Measurements from ENCODE around the gene ANKH.

Gene ANKH

DNA sequence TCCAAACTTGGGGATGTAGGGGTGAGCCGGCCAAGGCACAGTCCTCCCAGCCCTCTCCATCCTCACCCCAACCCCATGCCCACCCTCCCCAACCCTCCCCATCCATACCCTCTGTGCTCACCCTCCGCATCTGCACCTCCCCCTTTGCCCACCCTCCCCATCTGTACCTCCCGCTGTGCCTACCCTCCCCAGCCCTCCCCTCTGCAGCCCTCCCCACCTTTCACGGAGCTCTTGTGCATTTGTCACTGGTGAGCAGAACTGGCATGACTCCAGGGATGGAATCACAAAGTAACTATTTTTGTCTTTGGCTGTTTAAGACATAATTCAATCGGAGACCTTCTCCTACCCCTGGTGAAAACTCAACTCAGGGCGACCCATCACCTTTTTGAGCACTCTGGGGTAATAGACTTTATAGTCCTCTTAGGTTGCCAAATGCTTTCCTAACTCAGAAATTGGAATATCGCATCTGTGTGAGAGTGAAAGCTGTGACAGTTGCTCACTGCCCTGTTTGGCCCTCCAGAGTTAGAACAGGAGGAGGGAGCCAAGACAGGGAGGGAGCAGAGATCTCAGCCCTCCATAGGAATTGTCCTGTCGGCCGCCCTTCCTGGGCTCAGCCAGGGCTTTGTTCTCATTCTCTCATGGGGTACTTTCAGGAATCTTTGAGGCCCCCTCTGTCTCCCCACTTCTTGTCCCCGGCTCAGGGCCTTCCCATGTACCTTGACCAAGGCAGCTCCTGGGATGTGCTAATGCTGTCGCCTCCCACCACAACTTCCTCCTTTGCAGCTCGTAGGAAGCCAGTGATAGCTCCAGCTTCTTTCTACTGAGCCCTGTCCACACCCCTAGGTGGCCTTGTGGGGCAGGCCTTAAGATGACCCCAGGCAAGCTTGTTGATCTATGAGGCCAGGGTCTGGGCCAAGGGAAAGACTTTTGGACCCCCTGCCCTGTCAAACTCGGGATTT is 170.8 kb downstream of the ANKH start:
- TF ChIP-seq, protein P1, sequence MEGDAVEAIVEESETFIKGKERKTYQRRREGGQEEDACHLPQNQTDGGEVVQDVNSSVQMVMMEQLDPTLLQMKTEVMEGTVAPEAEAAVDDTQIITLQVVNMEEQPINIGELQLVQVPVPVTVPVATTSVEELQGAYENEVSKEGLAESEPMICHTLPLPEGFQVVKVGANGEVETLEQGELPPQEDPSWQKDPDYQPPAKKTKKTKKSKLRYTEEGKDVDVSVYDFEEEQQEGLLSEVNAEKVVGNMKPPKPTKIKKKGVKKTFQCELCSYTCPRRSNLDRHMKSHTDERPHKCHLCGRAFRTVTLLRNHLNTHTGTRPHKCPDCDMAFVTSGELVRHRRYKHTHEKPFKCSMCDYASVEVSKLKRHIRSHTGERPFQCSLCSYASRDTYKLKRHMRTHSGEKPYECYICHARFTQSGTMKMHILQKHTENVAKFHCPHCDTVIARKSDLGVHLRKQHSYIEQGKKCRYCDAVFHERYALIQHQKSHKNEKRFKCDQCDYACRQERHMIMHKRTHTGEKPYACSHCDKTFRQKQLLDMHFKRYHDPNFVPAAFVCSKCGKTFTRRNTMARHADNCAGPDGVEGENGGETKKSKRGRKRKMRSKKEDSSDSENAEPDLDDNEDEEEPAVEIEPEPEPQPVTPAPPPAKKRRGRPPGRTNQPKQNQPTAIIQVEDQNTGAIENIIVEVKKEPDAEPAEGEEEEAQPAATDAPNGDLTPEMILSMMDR (conservative IDR thresholded peaks at IDR 0.05; ENCODE audit: low read depth, low read length) = no peak
- DNase-seq (ENCODE audit: low read depth) = no peak
- H3K4me3 ChIP-seq (ENCODE audit: low read length) = no peak overlapping the region

DNA sequence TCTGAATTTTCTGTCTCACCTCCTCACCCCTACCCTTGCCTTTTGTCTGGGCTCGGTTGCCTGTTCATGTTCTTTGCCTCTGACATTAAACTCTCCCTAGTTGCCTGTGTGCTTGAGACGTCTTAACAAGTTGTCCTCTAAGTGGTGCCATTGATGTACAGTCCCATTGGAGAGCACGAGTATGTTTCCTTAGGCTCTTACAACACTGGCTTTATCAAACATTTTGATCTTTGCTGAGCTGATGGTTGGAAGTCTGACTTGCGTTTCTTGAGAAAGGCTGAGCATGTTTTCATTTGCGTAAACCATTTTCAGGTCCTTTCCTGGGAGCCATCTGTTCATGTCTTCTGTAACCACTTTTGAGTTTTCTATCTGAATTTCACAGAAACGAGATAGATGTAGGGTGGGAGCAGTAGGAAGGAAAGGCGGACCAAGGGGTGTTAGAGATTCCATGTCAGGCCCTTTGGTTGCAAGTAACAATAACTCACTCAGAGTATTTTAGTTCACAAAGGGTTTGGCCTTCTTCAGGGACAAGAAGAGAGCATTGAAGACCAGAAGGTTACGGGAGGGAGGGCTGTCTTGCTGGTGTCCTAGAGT is 171.7 kb downstream of the ANKH start:
- H3K4me3 ChIP-seq (ENCODE audit: low read length) = no peak overlapping the region
- TF ChIP-seq, protein P1 (conservative IDR thresholded peaks at IDR 0.05; ENCODE audit: low read depth, low read length) = no peak
- no peak for DNase-seq (ENCODE audit: low read depth)

GRCh38 chr5:14699159-14699558 is 172.4 kb downstream of the ANKH start:
- TF ChIP-seq, protein P1 (conservative IDR thresholded peaks at IDR 0.05; ENCODE audit: low read depth, low read length) = no peak
- H3K4me3 ChIP-seq (ENCODE audit: low read length) = no peak overlapping the region
- DNase-seq (ENCODE audit: low read depth) = no peak

DNA sequence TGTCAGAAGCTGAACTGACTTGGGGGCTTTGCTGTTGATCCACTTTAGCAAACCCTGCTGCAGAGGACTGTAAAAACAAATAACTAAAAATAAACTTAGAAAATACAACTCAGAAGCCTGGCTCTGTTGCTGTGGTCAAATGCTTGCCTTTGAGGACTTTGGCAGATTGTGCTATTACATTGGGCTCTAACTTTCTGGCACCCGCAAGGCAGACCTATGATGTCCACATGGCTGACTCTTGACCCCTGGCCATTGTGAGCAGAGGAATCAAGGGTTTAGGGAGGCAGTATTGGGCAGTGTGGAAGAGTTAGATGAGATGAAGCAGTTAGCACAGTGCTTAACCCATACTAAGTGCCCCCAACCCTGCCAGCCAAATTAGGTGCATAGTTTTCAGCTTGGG is 173.1 kb downstream of the ANKH start:
- TF ChIP-seq, protein P1 (conservative IDR thresholded peaks at IDR 0.05; ENCODE audit: low read depth, low read length) = no peak
- no peak for DNase-seq (ENCODE audit: low read depth)
- H3K4me3 ChIP-seq (ENCODE audit: low read length) = no peak overlapping the region

- TF ChIP-seq, protein P1 (conservative IDR thresholded peaks at IDR 0.05; ENCODE audit: low read depth, low read length) = no peak
- H3K4me3 ChIP-seq (ENCODE audit: low read length) = no peak overlapping the region
- no peak for DNase-seq (ENCODE audit: low read depth)
Observed at GRCh38 chr5:14696851-14697250, 174.7 kb downstream of the ANKH start.

GRCh38 chr5:14696057-14696456 is 175.5 kb downstream of the ANKH start:
- TF ChIP-seq, protein P1 (conservative IDR thresholded peaks at IDR 0.05; ENCODE audit: low read depth, low read length) = no peak
- no peak for DNase-seq (ENCODE audit: low read depth)
- no peak overlapping the region for H3K4me3 ChIP-seq (ENCODE audit: low read length)
